Glomerular visceral epithelial cell (primary cell): ENCODE measurements around the gene LRRC71.

Source experiments
- DNase-seq: peaks from one replicate; pipeline ENCODE4 v3.0.0-alpha.2; 2016; ENCODE audit errors: extremely low spot score

The LRRC71 gene

DNA sequence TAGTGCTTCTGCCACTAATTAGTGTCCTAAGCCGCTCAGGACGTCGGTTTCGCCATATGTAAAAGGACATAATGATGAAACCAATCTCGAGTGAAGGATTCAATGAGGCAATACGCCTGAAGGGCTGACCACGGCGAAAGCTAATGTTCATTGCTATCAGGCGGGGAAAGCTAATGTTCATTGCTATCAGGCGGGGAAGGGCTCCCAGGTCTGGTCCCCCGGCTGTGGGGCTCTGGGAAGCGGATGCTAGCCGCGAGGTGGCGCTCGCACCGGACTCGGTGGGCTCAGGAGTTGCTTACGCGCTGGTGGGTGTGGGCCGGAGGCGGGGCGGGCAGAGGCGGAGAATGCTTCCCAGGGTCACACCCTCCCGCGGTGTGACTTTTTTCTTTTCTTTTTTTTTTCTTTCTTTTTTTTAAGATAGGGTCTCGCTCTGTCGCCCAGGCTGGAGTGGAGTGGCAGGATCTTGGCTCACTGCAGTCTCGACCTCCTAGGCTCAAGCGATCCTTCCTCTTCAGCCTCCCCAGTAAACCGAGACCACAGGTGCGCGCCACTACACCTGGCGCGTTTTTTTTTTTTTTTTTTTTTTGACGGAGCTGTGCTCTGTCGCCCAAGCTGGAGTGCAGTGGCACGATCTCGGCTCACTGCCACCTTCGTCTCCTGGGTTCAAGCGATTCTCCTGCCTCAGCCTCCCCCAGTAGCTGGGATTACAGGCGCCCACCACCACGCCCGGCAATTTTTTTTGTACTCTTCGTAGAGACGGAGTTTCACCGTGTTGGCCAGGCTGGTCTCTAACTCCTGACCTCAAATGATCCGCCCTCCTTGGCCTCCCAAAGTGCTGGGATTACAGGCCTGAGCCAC lies 28.0 kb upstream of the LRRC71 start:
- peak; percentile 90 for DNase-seq

DNA sequence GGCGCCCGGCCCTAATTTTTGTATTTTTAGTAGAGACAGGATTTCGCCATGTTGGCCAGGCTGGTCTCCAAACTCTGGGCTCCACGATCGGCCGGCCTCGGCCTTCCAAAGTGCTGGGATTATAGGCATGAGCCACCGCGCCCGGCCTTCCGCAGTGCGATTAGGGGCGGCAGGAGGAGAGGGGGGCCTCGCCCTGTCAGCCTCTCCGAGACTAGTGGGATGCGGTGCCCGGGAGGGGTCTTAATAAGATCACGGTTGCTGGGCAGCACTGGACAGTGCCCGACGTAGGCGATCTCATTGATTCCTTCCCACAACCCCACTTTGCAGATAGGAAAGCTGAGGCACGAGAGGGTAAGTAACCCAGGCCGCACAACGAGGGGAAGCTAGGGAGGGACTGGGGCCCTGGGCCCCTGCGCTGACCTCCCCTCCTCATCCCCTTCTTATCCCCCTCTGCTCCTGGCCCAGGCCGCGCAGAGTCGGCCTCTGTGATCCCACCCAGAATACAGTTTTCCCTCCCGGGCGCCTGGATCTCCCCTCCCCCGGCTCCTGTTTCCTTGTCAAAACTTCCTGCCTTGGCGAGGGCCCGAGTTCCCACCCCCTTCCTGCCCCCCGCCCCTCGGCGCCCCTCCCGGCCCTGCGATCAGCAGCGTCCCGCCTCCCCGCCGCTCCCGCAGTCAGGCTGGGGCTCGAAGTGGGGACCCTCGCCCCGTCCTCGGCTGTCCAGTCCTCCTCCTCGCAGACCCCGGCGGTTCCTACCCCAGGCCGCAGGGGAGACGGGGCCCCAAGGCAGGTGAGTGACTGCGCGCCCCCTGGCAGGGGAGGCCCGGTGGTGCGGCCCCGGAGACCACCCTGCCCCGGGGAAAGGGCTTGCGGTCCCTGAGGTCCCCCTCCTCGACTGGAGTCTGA lies 27.1 kb upstream of the LRRC71 start, which contains the start of gene PEAR1:
Gene PEAR1, plus strand, starts transcription at position 671 of the 906 bp plus-strand sequence. CDS start 10,209 bp downstream, outside the sequence.
- no peak for DNase-seq

DNA sequence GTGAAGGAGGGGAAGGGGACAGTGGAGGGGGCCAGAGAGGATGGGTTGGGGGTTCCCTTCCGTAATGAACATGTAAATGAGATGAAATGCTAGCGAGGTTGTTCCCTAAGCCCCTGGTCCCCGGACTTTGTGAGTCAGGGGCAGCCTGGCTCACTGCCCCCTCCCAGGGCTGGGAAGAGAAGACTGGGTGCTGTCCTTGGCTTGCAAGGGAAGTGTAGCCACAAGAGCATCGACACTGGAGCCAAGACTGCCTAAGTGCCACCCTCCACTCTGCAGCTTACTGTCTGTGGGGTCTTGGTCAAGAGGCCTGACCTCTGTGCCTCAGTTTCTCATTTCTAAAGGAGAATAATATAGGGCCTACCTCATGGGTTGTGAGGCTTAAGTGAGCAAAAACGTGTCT lies 26.4 kb upstream of the LRRC71 start:
- DNase-seq = no peak

DNA sequence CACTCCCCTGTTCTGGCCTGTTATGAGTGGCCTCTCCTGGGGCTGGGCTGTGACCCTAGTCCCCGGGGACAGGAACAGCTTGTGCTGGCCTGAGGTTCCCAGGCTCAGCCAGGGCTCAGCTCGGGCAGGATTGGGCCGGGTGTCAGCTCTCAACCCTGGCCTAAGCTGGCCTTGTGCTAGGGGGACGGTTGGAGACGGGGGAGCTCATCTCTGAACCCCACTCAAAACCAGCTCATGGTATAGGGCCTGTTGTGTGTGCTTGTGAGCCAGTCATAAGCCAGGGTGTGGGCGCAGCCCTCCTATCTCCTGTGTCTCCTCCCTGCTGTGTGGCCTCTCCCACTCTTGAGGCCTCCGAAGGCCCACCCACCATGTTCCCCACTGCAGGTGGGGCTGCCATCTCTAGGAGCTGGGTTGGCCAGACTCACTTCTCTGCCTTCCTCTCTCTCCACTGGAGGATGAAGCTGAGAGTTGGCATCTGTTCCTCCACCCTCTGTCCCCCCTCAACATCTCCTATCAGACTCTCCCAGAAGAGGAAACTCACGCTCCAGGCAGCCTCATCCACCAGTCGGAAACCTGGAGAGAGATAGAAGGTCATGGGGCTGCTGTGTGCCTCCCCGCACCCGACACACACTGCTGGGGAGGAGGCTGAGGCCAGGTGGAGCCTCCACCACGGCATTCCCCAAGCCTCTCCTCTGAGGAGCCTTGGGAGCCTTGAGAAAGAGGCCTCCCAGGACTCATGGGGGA lies 25.5 kb upstream of the LRRC71 start:
- DNase-seq = no peak

DNA sequence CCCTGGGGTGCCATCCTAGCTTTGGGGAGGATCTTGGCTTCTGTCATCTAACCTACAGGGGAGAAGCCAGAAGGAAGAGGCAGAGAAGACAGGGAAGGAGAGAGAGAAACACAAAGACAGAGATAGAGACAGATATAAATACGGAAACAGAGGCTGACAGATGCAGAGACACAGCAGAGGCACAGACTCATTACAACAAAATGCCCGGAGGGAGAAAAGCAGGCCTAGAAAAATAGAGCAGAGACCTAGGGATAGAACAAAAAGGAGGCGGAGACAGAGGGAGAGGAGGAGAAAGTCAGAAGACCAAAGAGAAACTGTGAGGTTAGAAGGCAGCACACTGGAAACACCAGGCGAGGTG lies 25.0 kb upstream of the LRRC71 start:
- DNase-seq = no peak

DNA sequence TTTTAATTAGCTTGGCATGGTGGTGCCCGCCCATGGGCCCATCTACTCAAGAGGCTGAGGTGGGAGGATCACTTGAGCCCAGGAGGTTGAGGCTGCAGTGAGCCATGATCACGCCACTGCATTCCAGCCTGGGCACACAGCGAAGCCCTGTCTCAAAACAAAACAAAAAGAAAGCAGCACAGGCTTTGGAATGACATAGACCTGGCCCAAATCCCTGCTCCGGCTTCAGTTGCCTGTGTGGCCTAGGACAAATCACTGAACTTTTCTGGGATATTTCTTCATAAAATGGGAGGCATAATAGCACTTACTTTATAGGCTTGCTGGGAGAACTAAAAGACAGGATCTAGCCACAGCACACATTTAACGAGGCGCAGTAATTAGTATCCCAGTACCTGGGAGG lies 24.5 kb upstream of the LRRC71 start:
- DNase-seq = no peak

DNA sequence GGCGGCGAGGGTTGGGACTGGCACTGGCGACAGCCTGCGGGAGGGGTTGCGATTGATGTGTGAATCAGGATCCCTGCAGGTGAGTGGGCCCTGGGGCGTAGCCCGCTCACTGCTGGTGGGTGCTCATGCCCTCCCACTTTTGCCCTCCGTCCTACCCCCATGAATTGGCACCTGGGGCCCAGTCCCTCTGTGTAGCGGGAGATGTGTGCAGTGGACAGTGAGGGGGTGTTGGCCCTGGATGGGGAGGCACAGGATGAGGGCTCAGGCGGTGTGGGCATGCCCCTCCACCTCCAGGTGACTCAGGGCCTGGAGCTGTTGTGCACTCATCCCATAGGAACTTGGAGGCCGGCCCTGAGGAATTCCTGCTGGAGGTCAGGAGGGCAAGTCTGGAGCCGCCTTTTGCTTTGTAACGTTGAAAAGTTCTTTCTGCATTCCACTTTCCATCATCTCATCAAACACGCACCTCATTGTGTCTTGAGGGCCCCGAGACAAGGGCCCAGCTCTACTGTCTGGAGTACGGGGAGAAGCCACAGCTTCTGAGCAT lies 23.9 kb upstream of the LRRC71 start:
- peak; percentile 94 for DNase-seq

DNA sequence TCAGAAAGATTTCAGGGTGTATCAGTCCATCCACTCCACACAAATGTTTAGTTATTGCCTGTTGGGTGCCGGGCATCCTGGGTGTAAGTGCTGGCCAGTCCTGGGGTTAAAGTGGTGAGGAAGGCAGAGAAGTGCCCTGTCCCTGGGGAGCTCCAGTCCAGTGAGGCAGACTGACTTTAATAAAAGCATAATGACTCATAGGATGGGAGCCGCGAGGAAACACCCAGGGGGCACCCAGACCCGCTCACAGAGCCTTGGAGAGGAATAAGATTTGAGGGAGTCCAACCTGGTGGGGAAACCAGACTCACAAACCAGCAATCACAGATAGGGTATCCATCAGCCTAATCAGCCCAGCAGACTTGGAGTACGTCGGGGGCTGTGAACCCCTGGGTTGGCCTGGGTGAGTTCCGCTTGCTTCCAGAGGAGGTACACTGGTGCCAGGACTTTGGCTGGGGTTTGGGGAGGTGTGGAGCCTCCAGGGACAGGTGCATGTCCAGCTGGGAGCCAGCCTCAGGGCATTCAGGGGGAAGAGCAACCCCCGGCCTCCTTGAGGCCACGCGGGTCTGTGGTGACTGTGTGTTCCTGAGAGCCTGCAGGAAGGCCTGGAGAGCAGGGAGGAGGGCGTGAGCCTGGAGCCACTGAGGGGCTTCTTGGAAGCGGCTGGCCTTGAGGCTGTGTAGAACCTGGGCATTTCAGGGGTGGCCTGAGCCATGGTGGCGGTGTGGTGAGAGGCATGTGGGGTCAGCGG lies 23.2 kb upstream of the LRRC71 start:
- peak; percentile 74 for DNase-seq

DNA sequence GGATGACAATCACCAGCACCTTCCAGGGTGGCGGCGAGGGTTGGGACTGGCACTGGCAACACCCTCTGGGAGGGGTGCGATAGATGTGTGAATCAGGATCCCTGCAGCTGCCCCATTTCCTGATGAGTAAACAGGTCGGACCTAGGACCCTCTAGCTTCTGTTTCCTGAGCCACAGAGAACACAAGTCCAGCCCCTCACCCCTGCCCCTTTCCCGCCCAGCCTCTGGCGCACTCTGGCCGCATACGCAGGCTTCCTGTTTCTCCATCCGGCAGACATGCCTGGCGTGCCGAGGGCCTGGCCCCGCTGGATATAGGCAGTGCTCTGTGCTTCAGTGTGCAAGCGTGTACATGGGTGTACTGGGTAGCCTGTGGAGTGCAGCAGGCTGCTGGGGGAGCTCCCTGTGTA lies 22.3 kb upstream of the LRRC71 start:
- peak; percentile 67 for DNase-seq

DNA sequence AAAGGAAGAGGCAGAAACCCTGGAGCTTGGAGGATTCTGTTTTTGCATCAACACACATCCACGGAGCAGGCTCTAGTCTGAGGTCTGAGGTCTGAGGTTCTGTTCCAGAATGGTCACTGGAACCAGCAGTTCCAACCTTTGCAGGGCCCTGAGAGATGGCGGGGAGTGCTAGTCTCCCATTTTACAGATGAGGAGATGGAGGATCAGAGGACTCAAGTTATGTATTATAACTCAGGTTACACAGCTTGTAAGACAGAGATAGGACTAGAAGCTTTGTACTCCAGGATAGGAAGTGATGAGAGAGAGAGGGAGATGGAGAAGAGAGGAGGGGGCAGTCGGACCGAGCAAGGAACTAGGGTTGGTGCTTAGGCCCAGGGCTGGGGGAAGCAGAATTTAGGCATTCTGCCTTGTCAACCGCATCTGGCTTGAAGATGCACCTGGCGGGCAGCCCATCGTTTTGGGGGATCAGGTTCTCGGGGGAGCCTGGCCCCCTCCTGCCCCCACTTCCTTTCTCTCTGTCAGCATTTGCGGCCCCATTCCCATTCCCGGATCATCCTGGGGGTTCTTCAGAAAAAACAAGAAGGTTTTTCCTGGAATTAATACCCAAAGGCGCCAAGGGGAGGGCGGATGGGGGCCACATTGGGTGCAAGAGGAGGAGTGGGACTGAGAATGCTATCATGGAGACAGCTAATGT lies 21.3 kb upstream of the LRRC71 start:
- DNase-seq = no peak

DNA sequence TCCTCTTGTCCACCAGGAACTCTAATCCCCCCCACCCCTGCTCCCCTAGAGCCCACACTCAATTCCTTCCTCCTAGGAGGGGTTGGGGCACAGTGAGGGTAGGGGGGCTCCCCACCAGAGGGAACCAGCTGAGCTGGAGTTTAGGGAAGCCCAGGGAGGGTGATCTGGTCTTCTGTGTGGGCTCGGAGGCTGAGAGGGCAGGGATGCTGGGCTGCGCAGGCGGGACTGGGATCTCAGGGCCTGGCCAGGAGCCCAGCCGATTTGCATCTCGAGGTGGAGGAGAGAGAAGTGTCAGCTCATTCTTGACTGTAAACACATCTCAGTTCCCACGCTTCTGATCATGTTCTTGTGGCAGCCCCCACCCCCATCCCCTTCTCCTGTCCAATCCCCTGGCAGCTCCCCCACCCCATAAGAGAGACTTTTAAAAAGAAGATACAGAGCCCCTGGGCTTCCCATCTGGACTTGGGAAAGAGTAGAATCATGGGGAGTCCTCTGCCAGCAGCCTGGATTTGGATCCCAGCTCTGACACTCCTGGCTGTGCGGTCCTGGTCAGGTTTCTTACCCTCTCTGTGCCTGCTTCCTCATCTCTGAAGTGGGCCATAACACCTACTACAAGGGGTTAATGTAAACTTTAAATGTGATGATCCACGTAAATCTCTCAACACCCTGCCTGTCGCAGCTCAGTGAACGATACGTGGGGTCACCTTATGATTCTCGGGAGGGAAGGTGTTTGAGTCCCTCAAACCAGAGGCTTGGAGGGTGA lies 20.3 kb upstream of the LRRC71 start:
- DNase-seq = no peak

DNA sequence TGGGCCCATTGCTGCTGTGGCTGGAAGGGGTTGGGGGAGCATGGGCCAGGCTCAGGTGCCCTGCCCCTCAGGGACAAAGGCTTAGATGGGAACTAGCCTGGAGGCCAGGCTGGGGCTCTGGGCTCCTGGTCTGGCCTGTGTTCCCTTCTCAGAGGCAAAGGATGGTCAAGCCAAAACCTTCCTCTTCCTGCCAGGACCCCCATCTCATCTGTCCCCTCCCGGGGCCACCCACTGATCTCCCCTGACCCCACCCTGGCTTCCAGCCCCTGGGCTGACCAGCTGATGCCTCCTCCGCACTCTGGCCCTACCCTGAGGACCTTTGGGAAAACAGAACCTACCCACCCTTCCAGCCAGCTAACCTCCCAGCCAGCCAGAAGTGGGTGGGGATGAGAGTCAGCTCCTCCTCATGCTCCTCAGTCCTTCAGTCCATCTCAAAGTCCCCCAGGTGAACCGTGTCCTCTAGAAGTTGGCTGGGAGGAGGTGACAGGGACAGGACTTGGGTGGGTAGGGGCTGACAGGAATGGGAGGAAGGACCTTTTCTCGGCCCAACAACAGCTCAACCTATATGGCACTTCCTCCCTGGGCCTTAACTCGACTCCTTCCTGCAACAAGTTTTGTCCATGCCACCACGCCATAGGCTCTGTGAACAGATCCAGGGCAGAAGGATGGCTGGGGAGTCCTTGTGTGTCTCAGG lies 19.4 kb upstream of the LRRC71 start:
- no peak for DNase-seq

DNA sequence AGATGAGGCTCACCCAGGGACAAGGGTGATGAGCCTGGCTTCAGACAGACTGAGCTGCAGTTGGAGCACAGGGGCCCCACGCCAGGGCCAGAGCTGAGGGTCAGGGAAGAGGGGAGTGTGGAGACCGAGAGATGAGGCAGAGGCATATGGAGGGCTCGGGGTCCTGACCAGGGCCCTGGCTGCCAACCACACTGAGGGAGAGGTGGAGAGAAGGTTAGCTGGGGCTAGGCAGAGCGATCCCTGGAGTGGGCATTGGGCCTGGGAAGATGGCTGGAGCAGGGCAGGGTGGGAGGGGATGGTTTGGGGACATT lies 18.9 kb upstream of the LRRC71 start:
- DNase-seq = no peak

DNA sequence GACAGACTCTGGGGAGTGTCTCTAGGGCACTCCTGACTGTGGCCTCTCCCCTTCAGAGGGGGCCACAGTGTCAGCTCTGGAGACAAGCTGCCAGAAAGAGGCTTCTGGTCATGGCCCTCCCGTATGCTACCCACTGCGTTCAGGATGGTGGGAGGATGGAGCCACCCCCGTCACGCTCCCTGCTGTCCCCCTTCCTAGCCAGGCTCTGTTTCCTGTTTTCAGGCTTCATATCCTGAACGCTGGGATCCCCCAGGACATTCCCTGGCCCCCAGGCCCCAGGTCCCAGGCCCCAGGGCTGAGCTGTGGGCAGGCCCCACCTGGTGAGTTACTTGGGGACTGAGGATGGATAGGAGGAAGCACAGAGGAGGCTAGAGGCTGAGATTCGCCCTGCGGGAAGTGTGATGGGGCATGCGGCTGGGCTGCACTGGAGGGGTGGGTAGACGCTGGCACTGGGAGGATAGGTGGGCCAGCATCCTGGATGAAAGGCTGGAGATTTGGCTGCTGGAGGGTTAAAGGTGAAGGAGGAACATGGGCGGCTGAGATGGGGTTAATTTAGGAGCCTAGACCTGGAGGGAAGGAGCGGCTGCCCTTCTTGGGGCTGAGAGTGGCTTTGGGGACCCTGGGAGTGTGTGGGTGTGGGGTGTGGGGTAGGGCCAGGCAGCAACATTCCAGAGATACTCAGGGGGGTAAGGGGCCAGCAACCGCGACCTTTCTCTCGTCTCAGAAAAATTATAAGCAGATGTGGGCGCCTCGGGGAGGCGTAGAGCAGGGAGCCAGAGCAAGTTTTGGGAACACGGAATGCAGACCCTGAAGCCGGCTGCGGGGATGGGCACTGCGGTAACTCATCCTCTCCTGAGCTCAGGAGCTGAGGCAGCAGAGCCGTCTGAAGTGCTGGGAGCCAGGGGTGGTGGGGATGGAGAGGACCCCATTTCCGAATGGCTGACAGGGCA lies 18.2 kb upstream of the LRRC71 start:
- no peak for DNase-seq

DNA sequence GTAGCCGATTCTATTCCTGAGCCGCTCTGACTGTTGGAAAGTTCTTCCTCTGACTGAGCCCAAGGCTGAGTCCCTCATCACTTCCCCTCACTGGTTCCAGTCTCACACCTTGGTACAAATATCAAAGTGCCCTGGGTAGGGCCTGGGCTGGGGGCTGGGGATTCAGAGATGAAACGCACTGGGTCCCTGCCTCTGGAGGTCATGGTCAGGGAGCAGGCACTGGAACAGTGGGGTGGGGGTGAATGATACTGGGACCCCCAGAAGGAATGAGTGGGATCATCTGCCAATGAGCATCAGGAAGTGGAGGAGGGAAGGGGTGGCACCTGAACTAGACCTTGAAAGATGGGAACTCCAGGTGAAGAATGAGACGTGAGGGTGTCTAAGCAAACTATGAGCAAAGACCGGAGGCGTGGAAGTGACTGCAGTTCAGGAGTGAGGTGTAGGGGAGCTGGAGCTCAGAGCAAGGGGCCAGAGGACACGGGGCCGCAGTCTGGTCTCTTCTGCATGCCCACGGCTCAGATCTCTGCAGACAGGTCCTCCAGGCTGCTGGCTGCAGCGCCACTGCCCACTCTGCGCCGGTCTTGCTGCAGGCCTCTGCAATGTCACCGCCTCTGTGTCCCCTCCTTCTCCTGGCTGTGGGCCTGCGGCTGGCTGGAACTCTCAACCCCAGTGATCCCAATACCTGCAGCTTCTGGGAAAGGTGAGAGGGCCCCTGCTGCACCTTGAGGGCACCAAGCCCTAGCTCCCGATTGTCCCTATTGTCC lies 16.9 kb upstream of the LRRC71 start:
- no peak for DNase-seq

DNA sequence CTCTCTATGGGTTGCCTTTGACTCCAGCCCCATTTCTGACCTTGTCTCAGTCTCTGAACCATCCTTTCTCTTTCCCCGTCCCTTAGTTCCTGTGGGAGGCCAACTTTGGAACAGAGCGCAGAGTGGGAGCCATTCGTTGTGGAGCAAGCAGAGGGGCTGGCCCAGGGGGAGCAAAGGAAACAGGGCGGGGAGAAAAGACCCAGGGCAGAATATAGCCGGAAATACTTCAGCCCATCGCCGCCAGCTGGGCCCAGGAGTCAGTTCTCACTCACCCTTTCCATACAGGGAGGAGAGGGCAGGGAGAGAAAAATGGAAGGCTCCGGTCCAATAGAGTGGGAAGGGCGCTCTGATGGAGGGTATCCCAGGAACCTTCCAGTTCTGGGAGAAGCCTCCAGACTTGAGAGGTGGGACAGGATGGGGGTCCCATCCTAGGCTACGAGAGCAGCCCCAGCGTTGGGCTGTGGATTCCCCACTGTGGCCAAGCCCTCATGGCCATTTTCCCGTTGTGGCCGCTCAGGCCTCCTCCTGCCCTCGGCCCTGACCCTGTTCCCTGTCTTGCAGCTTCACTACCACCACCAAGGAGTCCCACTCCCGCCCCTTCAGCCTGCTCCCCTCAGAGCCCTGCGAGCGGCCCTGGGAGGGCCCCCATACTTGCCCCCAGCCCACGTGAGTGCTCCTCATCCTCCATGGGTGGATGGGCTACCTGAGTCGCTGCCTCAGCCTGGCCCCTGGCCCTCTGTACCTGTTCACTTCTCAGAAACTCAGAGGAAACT lies 16.1 kb upstream of the LRRC71 start:
- no peak for DNase-seq

DNA sequence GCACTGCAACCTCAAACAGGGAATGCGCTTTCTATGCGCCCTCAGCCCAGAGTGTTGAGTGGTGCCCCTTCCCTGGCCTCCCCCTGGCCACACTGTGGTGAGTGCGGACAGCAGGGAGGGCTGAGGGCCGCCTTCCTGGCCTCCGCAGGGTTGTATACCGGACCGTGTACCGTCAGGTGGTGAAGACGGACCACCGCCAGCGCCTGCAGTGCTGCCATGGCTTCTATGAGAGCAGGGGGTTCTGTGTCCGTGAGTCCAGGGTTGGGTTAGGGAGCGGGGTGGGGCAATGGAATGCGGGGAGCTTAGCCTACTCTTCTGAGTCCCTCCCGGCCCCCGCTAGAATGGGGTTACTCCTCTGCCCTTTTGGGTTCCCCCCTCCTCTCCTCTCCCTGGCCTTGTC lies 15.3 kb upstream of the LRRC71 start:
- no peak for DNase-seq
